SK-N-SH (cell line): ENCODE results near the gene OR8A1. TPM values are rescaled to one million over a fixed set of nuclear protein-coding genes. Genes with fewer than 3 reads are reported as not detected.

ENCODE experiments used
- CTCF ChIA-PET: fragments of 300-600, 350-600 bp; formaldehyde crosslinking; extraction: SDS; loops from one replicate; lab custom pipeline; 2021; lab: Yijun Ruan, JAX
- POLR2A ChIA-PET: fragments of 350-600 bp; sonication (Branson Sonifier 250); formaldehyde crosslinking; extraction: SDS; loops from one replicate; lab custom pipeline; 2020; ENCODE audit warnings: antibody characterized with exemption, inconsistent platforms; lab: Yijun Ruan, JAX
- DNase-seq: peaks from one replicate; pipeline ENCODE4 v3.0.0; 2012
- H2AFZ ChIP-seq: fragments of 200-600 bp; sonication (generic); 2 replicates; pipeline ENCODE4 v1.8.1; 2016; ENCODE audit warnings: antibody characterized with exemption, mild to moderate bottlenecking, low read depth
- H3F3A ChIP-seq: fragments of 200-600 bp; sonication (generic); replicated peaks from 2 replicates; pipeline ENCODE3; 2016; ENCODE audit warnings: antibody characterized with exemption, mild to moderate bottlenecking; ENCODE audit not compliant: insufficient read depth
- H3K27ac ChIP-seq, 2 experiments: fragments of 200-500 bp in 1 of 2; fragments of 200-600 bp in 1 of 2; sonication (Bioruptor generic) in 1 of 2; sonication (generic), shearing (Covaris generic) in 1 of 2; 2 replicates each; pipeline versions ENCODE4 v1.5.1 to v1.6.1; 2014 to 2016; ENCODE audit warnings: low read depth in 2 of 2, inconsistent platforms in 1 of 2, low read length in 1 of 2, mild to moderate bottlenecking in 1 of 2, mixed read lengths in 1 of 2
- H3K27me3 ChIP-seq: fragments of 200-600 bp; sonication (generic), shearing (Covaris generic); 2 replicates; pipeline ENCODE4 v1.6.1; 2016; ENCODE audit warnings: mixed run types; ENCODE audit not compliant: insufficient read depth
- H3K36me3 ChIP-seq, 2 experiments: fragments of 200-500 bp in 1 of 2; fragments of 200-600 bp in 1 of 2; sonication (Bioruptor generic) in 1 of 2; sonication (generic) in 1 of 2; replicated peaks in 1 of 2; 2 replicates each; pipeline versions ENCODE3 to v1.5.1; 2014 to 2016; ENCODE audit warnings: low read length in 1 of 2, mild to moderate bottlenecking in 1 of 2; ENCODE audit not compliant: insufficient read depth in 2 of 2, control insufficient read depth in 1 of 2
- H3K4me1 ChIP-seq, 2 experiments: fragments of 200-500 bp in 1 of 2; fragments of 200-600 bp in 1 of 2; sonication (Bioruptor generic) in 1 of 2; sonication (generic), shearing (Covaris generic) in 1 of 2; 2 replicates each; pipeline versions ENCODE4 v1.5.1 to v1.6.1; 2014 to 2016; ENCODE audit warnings: low read depth in 1 of 2, low read length in 1 of 2, mixed run types in 1 of 2; ENCODE audit not compliant: insufficient read depth in 2 of 2, control insufficient read depth in 1 of 2
- H3K4me2 ChIP-seq: fragments of 200-600 bp; sonication (generic), shearing (Covaris generic); 2 replicates; pipeline ENCODE4 v1.6.1; 2017; ENCODE audit warnings: mixed run types
- H3K4me3 ChIP-seq, 2 experiments: fragments of 200-500 bp in 1 of 2; fragments of 200-600 bp in 1 of 2; sonication (Bioruptor generic) in 1 of 2; sonication (generic), shearing (Covaris generic) in 1 of 2; 2 replicates each; pipeline versions ENCODE4 v1.5.1 to v1.8.1; 2014 to 2016; ENCODE audit warnings: low read depth in 2 of 2, inconsistent platforms in 1 of 2, low read length in 1 of 2, mild to moderate bottlenecking in 1 of 2, mixed read lengths in 1 of 2, moderate library complexity in 1 of 2
- H3K79me2 ChIP-seq: fragments of 200-600 bp; sonication (generic); 2 replicates; pipeline ENCODE4 v1.8.1; 2017; ENCODE audit warnings: mild to moderate bottlenecking; ENCODE audit not compliant: insufficient read depth
- H3K9ac ChIP-seq: fragments of 200-600 bp; sonication (generic); 2 replicates; pipeline ENCODE4 v1.6.1; 2017; ENCODE audit warnings: mixed run types
- H3K9me2 ChIP-seq: fragments of 200-600 bp; sonication (generic); 2 replicates; pipeline ENCODE4 v1.6.1; 2017; ENCODE audit warnings: mixed run types
- H3K9me3 ChIP-seq: fragments of 200-600 bp; sonication (generic); 2 replicates; pipeline ENCODE4 v1.6.1; 2017; ENCODE audit warnings: mixed run types, mild to moderate bottlenecking, moderate library complexity
- H4K20me1 ChIP-seq: fragments of 200-600 bp; sonication (generic); 2 replicates; pipeline ENCODE4 v1.6.1; 2017; ENCODE audit warnings: mild to moderate bottlenecking, mixed run types; ENCODE audit not compliant: insufficient read depth
- CHD2 ChIP-seq: fragments of 150-350 bp; IDR thresholded peaks from 2 replicates; pipeline ENCODE4 v1.6.1; 2018; ENCODE audit warnings: low read length; ENCODE audit not compliant: partially characterized antibody
- EP300 ChIP-seq, 2 experiments: IDR thresholded peaks; 2 replicates each; pipeline versions ENCODE4 v1.4.0 to v1.6.1; 2012; ENCODE audit warnings: borderline replicate concordance in 1 of 2, low read depth in 1 of 2, low read length in 1 of 2
- EZH2phosphoT487 ChIP-seq: fragments of 200-600 bp; sonication (generic); IDR thresholded peaks from 2 replicates; pipeline ENCODE4 v1.6.1; 2017; ENCODE audit warnings: low read depth, mixed run types, mild to moderate bottlenecking, antibody characterized with exemption, moderate library complexity, borderline replicate concordance
- GABPA ChIP-seq: IDR thresholded peaks from 2 replicates; pipeline ENCODE4 v1.4.0; 2012; ENCODE audit warnings: low read depth, mild to moderate bottlenecking
- RCOR1 ChIP-seq: fragments of 150-350 bp; IDR thresholded peaks from 2 replicates; pipeline ENCODE4 v1.6.1; 2017; ENCODE audit warnings: antibody characterized with exemption, low read length
- RFX5 ChIP-seq: IDR thresholded peaks from 2 replicates; pipeline ENCODE4 v1.6.1; 2012; ENCODE audit warnings: mild to moderate bottlenecking, improper control_type of control experiment, low read length
- SIN3A ChIP-seq: IDR thresholded peaks from 2 replicates; pipeline ENCODE4 v1.6.1; 2012; ENCODE audit warnings: low read depth, mild to moderate bottlenecking, low read length, moderate library complexity, borderline replicate concordance
- SMC3 ChIP-seq: IDR thresholded peaks from 2 replicates; pipeline ENCODE4 v1.6.1; 2012; ENCODE audit warnings: low read depth, low read length, improper control_type of control experiment
- TAF1 ChIP-seq: IDR thresholded peaks from 2 replicates; pipeline ENCODE4 v1.6.1; 2012; ENCODE audit warnings: low read depth, mild to moderate bottlenecking, low read length, moderate library complexity, borderline replicate concordance
- TEAD4 ChIP-seq: IDR thresholded peaks from 2 replicates; pipeline ENCODE4 v1.4.0; 2012; ENCODE audit warnings: mild to moderate bottlenecking, borderline replicate concordance; ENCODE audit not compliant: insufficient read depth
- USF1 ChIP-seq: IDR thresholded peaks from 2 replicates; pipeline ENCODE4 v1.4.0; 2012; ENCODE audit warnings: low read depth, borderline replicate concordance
- WGBS: methylation state at CpG from one replicate; pipeline ENCODE4 v1.1.6; 2017; ENCODE audit warnings: low lambda C conversion rate; 5-methylcytosine and 5-hydroxymethylcytosine counted together
- polyA plus RNA-seq, 3 experiments: library from polyadenylated mRNA; depleted of rRNA; stranded (reverse); fragments of >200 nt; gene quantifications; 2 replicates each; pipeline ENCODE4 v1.2.3, GENCODE V29; 2012
- TF ChIP-seq, protein P1 (sequence below): fragments of 150-350 bp; IDR thresholded peaks from 2 replicates; pipeline ENCODE4 v1.6.1; 2017; ENCODE audit warnings: antibody characterized with exemption, low read length, low read depth, borderline replicate concordance
- TF ChIP-seq, protein P2 (sequence below): IDR thresholded peaks from 2 replicates; pipeline ENCODE4 v1.4.0; 2012; ENCODE audit warnings: low read depth, borderline replicate concordance

OR8A1 gene
- polyA plus RNA-seq, 1 of the 3 experiments (the other 2 are of a cell fraction), result not detected

GRCh38 chr11:124535552-124536232, 34.1 kb upstream of the OR8A1 start:
- H3K27ac ChIP-seq, result no peak overlapping the region
- no peak overlapping the region for H3K4me3 ChIP-seq
- no peaks in the 10 kb centered on the region for H3K9me2 ChIP-seq
- H3K27me3 ChIP-seq, result peaks cover 5% of the 10 kb centered on the region; the same call in 1 of the 2 replicates
- no peak for DNase-seq
- no peak overlapping the region for H2AFZ ChIP-seq
- H3K79me2 ChIP-seq, result no peaks in the 10 kb centered on the region
- TF ChIP-seq EP300 (IDR thresholded peaks at IDR 0.05; ENCODE audit: borderline replicate concordance in 1 of 2, low read depth in 1 of 2, low read length in 1 of 2), result no peak
- TF ChIP-seq RFX5, result no peak
- TF ChIP-seq USF1, result no peak
- no peak for TF ChIP-seq CHD2
- TF ChIP-seq GABPA, result no peak
- no peak for TF ChIP-seq EZH2phosphoT487
- TF ChIP-seq TEAD4, result no peak
- TF ChIP-seq RCOR1, result no peak
- TF ChIP-seq TAF1, result no peak
- no peak for TF ChIP-seq SIN3A
- TF ChIP-seq, protein P1, sequence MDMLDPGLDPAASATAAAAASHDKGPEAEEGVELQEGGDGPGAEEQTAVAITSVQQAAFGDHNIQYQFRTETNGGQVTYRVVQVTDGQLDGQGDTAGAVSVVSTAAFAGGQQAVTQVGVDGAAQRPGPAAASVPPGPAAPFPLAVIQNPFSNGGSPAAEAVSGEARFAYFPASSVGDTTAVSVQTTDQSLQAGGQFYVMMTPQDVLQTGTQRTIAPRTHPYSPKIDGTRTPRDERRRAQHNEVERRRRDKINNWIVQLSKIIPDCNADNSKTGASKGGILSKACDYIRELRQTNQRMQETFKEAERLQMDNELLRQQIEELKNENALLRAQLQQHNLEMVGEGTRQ, result no peak
- no peaks in the 10 kb centered on the region for H4K20me1 ChIP-seq
- H3K36me3 ChIP-seq, result no peaks in the 10 kb centered on the region
- H3F3A ChIP-seq, result no peaks in the 10 kb centered on the region
- CTCF ChIA-PET, result no interaction called here
- no peaks in the 10 kb centered on the region for H3K9me3 ChIP-seq
- no peak overlapping the region for H3K4me2 ChIP-seq
- POLR2A ChIA-PET, result no interaction called here
- H3K9ac ChIP-seq, result no peak overlapping the region
- H3K4me1 ChIP-seq, result no peaks in the 10 kb centered on the region; a peak in 1 of 4 replicates
- WGBS, result 18% methylated on average over 8 of the region's 8 CpGs

DNA sequence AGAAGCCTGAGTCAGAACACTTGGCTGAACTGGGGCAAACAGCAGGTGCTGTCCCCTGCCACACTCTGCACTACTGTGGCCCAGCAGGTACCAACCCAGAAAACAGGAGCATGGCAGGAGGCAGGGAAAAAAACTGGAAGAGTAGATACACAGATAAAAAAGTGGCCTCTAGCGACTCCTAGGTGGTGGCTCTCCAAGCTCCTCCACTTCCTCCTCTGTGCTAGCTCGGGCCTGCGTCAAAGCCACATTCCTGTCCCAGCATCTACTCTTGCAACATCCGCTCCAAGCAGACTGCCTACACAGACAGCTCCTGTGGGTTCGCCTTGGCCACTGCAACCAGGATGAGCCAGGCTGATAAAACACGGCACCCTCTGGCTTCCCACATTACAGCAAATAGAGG, 33.3 kb upstream of the OR8A1 start:
- no peaks in the 10 kb centered on the region for H4K20me1 ChIP-seq
- H3K9me2 ChIP-seq, result no peaks in the 10 kb centered on the region
- WGBS, result 9% methylated on average over 6 of the region's 6 CpGs
- ChIA-PET POLR2A (no interaction called here), CTCF (no interaction called here)
- H3K9me3 ChIP-seq, result no peaks in the 10 kb centered on the region
- no peaks in the 10 kb centered on the region for H3K79me2 ChIP-seq
- H2AFZ ChIP-seq, result no peak overlapping the region
- no peaks in the 10 kb centered on the region for H3K36me3 ChIP-seq
- no peak overlapping the region for H3K9ac ChIP-seq
- H3K4me1 ChIP-seq, result no peaks in the 10 kb centered on the region; a peak in 1 of 4 replicates
- H3K27me3 ChIP-seq, result peaks cover 8% of the 10 kb centered on the region; the same call in 1 of the 2 replicates
- no peak overlapping the region for H3K4me2 ChIP-seq
- TF ChIP-seq SMC3 (no peak), CHD2 (no peak)
- TF ChIP-seq, protein P2, sequence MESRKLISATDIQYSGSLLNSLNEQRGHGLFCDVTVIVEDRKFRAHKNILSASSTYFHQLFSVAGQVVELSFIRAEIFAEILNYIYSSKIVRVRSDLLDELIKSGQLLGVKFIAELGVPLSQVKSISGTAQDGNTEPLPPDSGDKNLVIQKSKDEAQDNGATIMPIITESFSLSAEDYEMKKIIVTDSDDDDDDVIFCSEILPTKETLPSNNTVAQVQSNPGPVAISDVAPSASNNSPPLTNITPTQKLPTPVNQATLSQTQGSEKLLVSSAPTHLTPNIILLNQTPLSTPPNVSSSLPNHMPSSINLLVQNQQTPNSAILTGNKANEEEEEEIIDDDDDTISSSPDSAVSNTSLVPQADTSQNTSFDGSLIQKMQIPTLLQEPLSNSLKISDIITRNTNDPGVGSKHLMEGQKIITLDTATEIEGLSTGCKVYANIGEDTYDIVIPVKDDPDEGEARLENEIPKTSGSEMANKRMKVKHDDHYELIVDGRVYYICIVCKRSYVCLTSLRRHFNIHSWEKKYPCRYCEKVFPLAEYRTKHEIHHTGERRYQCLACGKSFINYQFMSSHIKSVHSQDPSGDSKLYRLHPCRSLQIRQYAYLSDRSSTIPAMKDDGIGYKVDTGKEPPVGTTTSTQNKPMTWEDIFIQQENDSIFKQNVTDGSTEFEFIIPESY, result no peak
- no peak overlapping the region for H3K4me3 ChIP-seq
- H3K27ac ChIP-seq, result no peak overlapping the region
- DNase-seq, result no peak
- H3F3A ChIP-seq, result no peaks in the 10 kb centered on the region
